M059J (cell line): Measurements from ENCODE around the gene PIK3C2B. TPM values are rescaled to one million over a fixed set of nuclear protein-coding genes. Genes with fewer than 3 reads are reported as not detected.

ENCODE experiments used
- DNase-seq: peaks from one replicate; pipeline ENCODE4 v3.0.0-alpha.2; 2012; ENCODE audit warnings: low read depth
- total RNA-seq: library from RNA; depleted of rRNA; stranded (reverse); fragments of >200 nt; shearing (Covaris generic); gene quantifications from 2 replicates; pipeline ENCODE4 v1.2.3, GENCODE V29; 2014

The PIK3C2B gene
- total RNA-seq, 1 experiment from 2014 or later, result 4.0 TPM

GRCh38 chr1:204506969-204507316 lies 12.3 kb upstream of the PIK3C2B start:
- DNase-seq, result peak; percentile 87

GRCh38 chr1:204506201-204506968 lies 11.8 kb upstream of the PIK3C2B start:
- peak; percentile 93 for DNase-seq

GRCh38 chr1:204505674-204506200 lies 11.1 kb upstream of the PIK3C2B start:
- DNase-seq, result no peak

GRCh38 chr1:204503913-204504519 lies 9.4 kb upstream of the PIK3C2B start:
- DNase-seq, result no peak

GRCh38 chr1:204503122-204503912 lies 8.7 kb upstream of the PIK3C2B start:
- peak; percentile 72 for DNase-seq

- DNase-seq, result no peak
Observed at GRCh38 chr1:204502241-204502640, 7.6 kb upstream of the PIK3C2B start.

- DNase-seq, result no peak
Observed at GRCh38 chr1:204499511-204500468, 5.2 kb upstream of the PIK3C2B start.

GRCh38 chr1:204498981-204499380 lies 4.4 kb upstream of the PIK3C2B start:
- DNase-seq, result no peak

- DNase-seq, result no peak
Observed at GRCh38 chr1:204495777-204496176, 1.2 kb upstream of the PIK3C2B start.

- no peak for DNase-seq
Observed at GRCh38 chr1:204495078-204495753, 611 bp upstream of the PIK3C2B start.

GRCh38 chr1:204493984-204494280 lies 673 bp downstream of the PIK3C2B start:
- DNase-seq, result peak; percentile 77

- peak; percentile 67 for DNase-seq
Observed at GRCh38 chr1:204493145-204493983, 1.2 kb downstream of the PIK3C2B start.

GRCh38 chr1:204491655-204492054 lies 3.0 kb downstream of the PIK3C2B start:
- no peak for DNase-seq

- DNase-seq, result no peak
Observed at GRCh38 chr1:204487256-204487615, 7.4 kb downstream of the PIK3C2B start.

GRCh38 chr1:204486513-204487255 lies 7.9 kb downstream of the PIK3C2B start:
- peak; percentile 61 for DNase-seq

GRCh38 chr1:204483791-204484190 lies 10.8 kb downstream of the PIK3C2B start:
- DNase-seq, result no peak

GRCh38 chr1:204480515-204480914 lies 14.1 kb downstream of the PIK3C2B start:
- DNase-seq, result no peak

GRCh38 chr1:204479387-204480136 lies 15.0 kb downstream of the PIK3C2B start:
- no peak for DNase-seq

- DNase-seq, result no peak
Observed at GRCh38 chr1:204478921-204479320, 15.7 kb downstream of the PIK3C2B start.
